Coronary artery (tissue), 2 donors: ENCODE data around the gene PTGDS.

ENCODE experiments used
- DNase-seq: peaks from one replicate; pipeline ENCODE4 v3.0.0-alpha.2; 2017; ENCODE audit warnings: low spot score
- H3K27ac ChIP-seq, 2 donors: fragments of 200-600 bp; sonication (generic); one replicate each; pipeline ENCODE4 v1.5.1; 2016 to 2019
- H3K4me3 ChIP-seq: fragments of 200-600 bp; sonication (generic); 2 replicates; pipeline ENCODE4 v1.5.1; 2016; ENCODE audit warnings: mild to moderate bottlenecking, moderate library complexity
- CTCF ChIP-seq: fragments of 200-600 bp; sonication (generic); IDR thresholded peaks from one replicate; pipeline ENCODE4 v1.5.1; 2019; ENCODE audit warnings: antibody characterized with exemption

PTGDS gene

DNA sequence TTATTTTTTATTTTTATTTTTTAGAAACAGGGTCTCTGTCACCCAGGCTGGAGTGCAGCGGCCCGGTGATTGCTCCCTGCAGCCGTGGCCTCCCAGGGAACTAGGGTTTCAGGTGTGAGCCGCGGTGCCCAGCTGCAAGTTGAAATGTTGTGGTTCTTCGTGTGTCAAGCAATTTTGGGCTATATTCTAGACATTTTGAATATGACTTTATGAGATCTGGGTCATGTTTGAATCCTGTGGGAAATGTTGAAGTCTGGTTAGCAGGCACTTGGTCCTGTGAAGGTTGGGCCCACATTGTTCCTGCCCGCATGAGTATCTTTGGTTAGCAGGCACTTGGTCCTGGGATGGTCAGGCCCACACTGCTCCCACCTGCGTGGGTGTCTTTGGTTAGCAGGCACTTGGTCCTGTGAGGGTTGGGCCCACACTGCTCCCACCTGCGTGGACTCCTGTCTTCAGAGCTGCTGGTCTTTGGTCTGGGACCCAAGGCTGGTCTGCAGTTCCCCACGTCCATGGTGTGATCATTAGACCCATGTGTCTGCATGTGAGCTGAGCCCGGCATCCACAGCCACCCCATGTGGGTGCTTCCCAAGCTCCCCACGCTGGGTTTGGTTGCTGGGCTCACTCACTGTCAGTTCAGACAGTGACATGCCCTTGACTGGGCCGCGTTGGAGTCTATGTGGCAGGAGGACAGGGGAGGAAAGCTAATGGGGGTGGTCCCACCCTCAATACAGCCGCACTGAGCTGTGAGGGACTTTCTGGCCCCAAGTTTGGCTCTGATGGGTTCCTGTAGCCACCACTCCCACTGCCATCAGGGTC, 39.9 kb upstream of the PTGDS start:
- no peak for DNase-seq
- no peak for TF ChIP-seq CTCF
- H3K27ac ChIP-seq = no peak overlapping the region
- no peak overlapping the region for H3K4me3 ChIP-seq

DNA sequence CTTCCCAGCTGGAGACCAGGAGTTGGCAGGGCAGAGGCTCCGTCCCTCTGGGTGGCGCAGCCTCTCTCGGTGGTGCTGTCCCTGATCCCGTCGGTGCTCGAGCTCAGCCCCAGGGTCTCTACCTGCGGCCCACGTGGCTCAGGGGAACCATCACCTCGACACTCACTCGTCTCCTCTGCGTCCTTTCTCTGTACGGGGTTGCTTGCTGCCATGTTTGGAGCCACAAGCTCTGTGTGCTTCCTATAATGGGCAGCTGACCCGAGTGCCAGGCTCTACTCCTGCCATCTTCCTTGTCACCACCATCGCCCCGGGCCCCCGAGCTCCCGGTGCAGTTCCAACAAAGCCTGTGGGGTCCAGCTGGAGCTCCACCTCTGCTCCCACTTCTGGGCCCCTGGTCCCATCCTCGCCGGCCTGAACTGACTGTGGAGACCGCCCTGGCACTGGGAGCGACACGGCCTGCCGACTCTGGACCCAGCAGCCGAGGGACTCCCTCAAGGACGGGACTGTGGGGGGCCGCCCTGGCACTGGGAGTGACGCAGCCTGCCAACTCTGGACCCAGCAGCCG, 37.8 kb upstream of the PTGDS start:
- peak overlapping the region; percentile 48 to 77 for H3K27ac ChIP-seq
- DNase-seq = no peak
- H3K4me3 ChIP-seq = no peak overlapping the region
- TF ChIP-seq CTCF = no peak

- peak overlapping the region; percentile 63 to 77 for H3K27ac ChIP-seq
- TF ChIP-seq CTCF = no peak
- H3K4me3 ChIP-seq = peak overlapping the region; percentile 19
- DNase-seq = peak; percentile 91
These were observed 37.2 kb upstream of the PTGDS start for GRCh38 chr9:136939996-136940525.

DNA sequence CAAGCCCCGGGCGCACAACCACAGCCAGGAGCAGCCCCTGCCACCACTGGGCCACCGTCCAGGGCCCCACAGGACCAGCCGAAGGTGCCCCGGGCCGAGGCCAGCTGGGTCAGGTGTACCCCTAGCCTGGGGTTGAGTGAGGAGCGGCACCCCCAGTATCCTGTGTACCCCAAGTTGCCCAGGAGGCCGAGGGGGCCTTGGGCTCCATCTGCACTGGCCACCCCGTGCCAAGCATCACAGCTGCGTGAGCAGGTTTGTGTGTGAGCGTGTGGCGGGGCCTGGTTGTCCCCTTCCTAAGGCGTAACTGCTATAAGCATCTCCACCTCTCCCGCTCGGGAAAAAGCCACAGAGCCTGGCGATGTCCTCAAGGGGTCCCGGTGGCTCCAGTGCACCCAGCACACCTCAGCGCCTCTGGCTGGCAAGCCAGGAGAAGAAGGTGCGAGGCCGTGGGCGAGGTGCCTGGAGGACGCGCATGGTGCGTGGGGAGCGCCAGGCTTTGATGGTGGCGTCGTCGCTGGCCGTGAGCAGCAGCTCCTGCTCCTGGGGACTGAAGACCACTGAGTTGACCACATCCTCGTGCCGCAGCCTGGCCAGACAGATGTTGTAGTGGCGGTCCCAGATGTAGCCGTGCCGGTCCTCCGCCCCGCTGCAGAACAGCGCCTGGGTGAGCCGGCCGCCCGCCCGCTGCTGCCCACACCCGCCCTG, 36.6 kb upstream of the PTGDS start:
- no peak for TF ChIP-seq CTCF
- no peak for DNase-seq
- Histone ChIP-seq H3K27ac (peak overlapping the region; percentile 63 to 77), H3K4me3 (peak overlapping the region; percentile 19)

DNA sequence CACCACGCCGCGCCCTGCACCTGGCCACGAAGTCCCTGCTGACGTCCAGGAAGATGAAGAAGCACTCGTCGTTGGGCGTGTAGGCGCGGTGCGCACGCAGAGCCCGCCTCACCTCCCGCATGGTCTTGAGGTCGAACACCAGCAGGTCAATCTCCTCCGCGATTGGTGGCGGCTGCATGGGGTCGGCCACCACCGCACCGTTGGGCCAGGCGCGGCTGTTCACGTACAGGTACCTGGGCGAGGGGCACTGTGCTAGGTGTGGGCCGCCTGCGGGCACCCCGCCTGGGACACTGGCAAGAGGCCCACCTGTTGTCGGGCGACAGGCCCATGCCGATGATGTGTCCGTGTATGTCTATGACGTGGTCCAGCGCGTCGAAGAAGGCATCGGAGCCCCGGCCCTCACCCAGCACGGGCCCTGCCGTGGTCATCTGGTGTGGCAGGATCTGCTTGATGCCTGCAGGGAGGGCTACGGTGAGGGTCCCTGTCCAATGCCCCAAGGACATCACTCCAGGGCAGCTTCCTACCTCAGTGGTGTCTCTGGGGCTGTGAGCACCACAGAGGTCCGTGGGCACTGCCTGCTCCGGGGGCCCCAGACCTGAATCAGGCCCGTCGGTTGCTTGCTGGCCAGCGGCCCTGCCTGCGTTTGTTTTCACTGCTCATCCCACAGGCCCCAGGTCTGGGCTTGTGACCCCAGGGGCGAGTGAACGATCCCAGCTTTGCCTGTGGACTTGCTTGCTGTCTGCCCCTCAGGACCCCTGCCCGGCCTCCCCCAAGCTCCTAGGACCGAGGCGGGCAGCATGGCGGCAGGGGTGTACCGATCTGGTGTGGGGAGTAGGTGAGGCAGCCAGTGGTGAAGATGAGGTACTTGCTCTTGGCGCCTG, 35.8 kb upstream of the PTGDS start:
- peak overlapping the region in 1 of 2 donors; percentile 63 for H3K27ac ChIP-seq
- no peak overlapping the region for H3K4me3 ChIP-seq
- no peak for TF ChIP-seq CTCF
- DNase-seq = no peak

- DNase-seq = peak; percentile 72
- Histone ChIP-seq H3K4me3 (peak overlapping the region; percentile 90), H3K27ac (no peak overlapping the region)
- no peak for TF ChIP-seq CTCF
These were observed 35.0 kb upstream of the PTGDS start for GRCh38 chr9:136942112-136942880.
